GM12864 (cell line): ENCODE measurements around the gene CCDC97.

Source experiments
- DNase-seq: peaks from one replicate; pipeline ENCODE4 v3.0.0-alpha.2; 2011; ENCODE audit warnings: low read depth
- H3K4me3 ChIP-seq: 2 replicates; pipeline ENCODE4 v1.5.1; 2011; ENCODE audit warnings: mild to moderate bottlenecking, low read depth, low read length, control low read depth
- TF ChIP-seq, protein P1 (sequence below): IDR thresholded peaks from 2 replicates; pipeline ENCODE4 v1.5.1; 2011; ENCODE audit warnings: low read depth, mild to moderate bottlenecking, moderate library complexity, low read length, control low read depth, inconsistent platforms; ENCODE audit errors: missing control alignments

CCDC97 gene

GRCh38 chr19:41265395-41266153 is 44.4 kb upstream of the CCDC97 start:
- DNase-seq = no peak
- TF ChIP-seq, protein P1, sequence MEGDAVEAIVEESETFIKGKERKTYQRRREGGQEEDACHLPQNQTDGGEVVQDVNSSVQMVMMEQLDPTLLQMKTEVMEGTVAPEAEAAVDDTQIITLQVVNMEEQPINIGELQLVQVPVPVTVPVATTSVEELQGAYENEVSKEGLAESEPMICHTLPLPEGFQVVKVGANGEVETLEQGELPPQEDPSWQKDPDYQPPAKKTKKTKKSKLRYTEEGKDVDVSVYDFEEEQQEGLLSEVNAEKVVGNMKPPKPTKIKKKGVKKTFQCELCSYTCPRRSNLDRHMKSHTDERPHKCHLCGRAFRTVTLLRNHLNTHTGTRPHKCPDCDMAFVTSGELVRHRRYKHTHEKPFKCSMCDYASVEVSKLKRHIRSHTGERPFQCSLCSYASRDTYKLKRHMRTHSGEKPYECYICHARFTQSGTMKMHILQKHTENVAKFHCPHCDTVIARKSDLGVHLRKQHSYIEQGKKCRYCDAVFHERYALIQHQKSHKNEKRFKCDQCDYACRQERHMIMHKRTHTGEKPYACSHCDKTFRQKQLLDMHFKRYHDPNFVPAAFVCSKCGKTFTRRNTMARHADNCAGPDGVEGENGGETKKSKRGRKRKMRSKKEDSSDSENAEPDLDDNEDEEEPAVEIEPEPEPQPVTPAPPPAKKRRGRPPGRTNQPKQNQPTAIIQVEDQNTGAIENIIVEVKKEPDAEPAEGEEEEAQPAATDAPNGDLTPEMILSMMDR = no peak
- peak overlapping the region; percentile 95 for H3K4me3 ChIP-seq

DNA sequence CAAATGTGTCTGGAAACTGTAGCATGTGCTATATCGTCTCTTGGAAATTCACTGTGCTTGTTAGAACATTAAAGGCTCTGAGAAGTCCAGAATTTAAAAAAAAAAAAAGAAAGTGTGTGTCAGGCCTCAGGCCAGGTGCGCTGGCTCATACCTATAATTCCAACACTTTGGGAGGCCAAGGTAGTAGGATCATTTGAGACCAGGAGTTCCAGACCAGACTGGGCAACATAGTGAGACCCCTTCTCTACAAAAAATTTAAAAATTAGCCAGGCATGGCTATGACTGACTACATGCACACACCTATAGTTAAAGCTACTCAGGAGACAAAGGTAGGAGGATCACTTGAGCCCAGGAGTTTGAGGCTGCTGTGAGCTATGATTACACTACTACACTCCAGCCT is 40.9 kb upstream of the CCDC97 start:
- no peak for DNase-seq
- TF ChIP-seq, protein P1 = no peak
- no peak overlapping the region for H3K4me3 ChIP-seq

DNA sequence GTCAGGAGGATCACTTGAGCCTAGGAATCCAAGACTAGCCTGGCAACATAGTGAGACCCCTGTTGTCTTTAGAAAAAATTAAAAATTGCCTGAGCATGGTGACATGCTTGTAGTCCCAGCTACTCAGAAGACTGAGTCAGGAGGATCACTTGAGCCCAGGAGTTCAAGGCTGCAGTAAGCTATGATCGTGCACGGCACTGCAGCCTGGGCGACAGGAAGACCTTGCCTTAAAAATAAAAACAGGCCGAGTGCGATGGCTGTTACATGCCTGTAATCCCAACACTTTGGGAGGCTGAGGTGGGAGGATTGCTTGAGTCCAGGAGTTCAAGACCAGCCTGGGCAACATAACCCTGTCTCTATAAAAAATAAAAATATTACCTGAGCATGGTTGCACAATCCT is 40.4 kb upstream of the CCDC97 start:
- TF ChIP-seq, protein P1 = no peak
- DNase-seq = no peak
- H3K4me3 ChIP-seq = no peak overlapping the region

DNA sequence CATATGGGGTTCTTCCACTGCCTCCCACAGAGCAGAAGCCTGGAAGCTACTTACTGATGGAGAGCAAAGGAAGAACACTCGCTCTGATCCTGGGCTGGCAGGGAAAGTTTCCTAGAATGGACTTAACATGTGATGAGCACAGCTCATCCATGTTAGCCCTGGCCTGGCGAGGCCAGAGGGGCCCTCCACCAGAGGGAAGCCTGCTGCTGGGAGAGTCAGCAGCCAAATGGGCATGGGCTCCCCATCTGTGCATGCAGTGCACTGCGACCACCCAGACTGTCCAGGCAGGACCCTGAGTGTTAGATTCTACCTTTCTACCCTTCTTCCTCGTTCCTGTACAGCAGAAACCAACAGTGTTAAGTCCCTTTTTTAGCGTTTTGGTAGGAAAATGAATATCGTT is 36.9 kb upstream of the CCDC97 start:
- DNase-seq = no peak
- H3K4me3 ChIP-seq = no peak overlapping the region
- TF ChIP-seq, protein P1 = no peak

DNA sequence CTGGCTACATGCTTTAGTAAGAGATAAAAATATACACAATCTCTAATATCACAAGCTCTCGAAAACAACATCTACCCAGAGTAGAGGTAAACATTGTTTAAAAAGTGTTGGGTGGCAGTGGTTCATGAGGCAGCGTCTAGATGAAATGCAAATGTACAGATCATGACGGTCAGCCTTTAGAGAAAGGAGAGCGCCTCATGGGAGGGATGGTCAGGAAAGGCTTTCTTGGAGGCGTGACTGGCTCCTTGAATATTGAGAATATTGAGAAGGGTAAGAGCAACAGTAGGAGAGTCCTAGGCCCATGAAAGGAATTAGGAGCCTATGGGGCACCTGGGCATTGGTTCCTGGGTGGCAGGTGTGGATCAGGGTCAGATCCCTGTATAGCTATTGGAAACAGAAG is 35.2 kb upstream of the CCDC97 start:
- DNase-seq = no peak
- no peak overlapping the region for H3K4me3 ChIP-seq
- TF ChIP-seq, protein P1 = no peak

DNA sequence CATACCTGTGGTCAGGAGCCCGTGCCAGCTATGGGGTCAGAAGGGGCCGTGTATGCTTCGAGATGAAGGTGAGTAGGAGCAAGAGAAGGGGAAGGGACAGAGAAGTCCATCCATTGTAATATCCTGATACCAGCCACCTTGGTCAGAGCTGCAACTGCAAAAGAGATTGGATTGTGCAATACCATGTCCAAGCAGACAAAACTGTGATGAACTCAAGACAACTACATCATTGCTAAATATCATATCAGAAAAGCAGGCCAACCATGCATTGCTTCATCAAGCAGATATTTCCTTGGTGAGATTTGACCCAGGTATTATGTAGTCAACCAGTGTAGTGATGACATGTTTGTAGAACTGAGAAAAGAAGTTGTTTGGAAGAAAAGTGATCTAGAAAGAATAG is 33.7 kb upstream of the CCDC97 start:
- no peak for DNase-seq
- H3K4me3 ChIP-seq = no peak overlapping the region
- TF ChIP-seq, protein P1 = no peak

- TF ChIP-seq, protein P1 = no peak
- no peak overlapping the region for H3K4me3 ChIP-seq
- no peak for DNase-seq
Observed at GRCh38 chr19:41278478-41278877, 31.5 kb upstream of the CCDC97 start.
